Measurements from ENCODE around the gene GRIA2. TPM values are rescaled to one million over a fixed set of nuclear protein-coding genes. Genes with fewer than 3 reads are reported as not detected.

The GRIA2 gene
- total RNA-seq, 3 donors from 2014 or later: 0.36 to 1.7 TPM; not detected in 1

DNA sequence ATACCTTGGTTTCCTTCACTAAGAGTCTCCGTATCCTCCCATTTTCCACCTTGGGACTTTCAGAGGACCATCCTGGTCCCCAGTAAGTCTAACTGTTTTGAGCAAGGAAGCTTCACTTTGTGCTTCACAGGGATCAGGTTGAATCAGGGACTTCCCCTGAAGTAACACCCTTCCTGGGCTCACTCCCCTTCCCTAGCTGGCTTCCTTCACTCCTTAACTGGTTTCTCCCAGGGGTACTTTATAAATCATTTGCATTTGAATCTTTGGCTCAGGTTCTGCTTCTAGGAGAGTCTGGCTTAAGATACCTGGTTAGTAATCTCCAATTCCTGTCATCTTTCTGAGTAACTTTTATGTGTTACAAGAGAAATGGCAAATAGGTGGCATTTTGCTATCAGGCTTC, 24.5 kb upstream of the GRIA2 start:
- Histone ChIP-seq H3K4me1 (ENCODE audit: low read depth) (no peaks in the 10 kb centered on the region), H3K36me3 (ENCODE audit: low read depth) (no peaks in the 10 kb centered on the region), H3K4me3 (no peak overlapping the region), H3K9me3 (no peaks in the 10 kb centered on the region)
- TF ChIP-seq, protein P1, sequence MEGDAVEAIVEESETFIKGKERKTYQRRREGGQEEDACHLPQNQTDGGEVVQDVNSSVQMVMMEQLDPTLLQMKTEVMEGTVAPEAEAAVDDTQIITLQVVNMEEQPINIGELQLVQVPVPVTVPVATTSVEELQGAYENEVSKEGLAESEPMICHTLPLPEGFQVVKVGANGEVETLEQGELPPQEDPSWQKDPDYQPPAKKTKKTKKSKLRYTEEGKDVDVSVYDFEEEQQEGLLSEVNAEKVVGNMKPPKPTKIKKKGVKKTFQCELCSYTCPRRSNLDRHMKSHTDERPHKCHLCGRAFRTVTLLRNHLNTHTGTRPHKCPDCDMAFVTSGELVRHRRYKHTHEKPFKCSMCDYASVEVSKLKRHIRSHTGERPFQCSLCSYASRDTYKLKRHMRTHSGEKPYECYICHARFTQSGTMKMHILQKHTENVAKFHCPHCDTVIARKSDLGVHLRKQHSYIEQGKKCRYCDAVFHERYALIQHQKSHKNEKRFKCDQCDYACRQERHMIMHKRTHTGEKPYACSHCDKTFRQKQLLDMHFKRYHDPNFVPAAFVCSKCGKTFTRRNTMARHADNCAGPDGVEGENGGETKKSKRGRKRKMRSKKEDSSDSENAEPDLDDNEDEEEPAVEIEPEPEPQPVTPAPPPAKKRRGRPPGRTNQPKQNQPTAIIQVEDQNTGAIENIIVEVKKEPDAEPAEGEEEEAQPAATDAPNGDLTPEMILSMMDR (IDR thresholded peaks at IDR 0.05): no peak
- DNase-seq: no peak
- intact Hi-C loops (cut with DNase I, micrococcal nuclease): no loop called here
- ATAC-seq: no peak

DNA sequence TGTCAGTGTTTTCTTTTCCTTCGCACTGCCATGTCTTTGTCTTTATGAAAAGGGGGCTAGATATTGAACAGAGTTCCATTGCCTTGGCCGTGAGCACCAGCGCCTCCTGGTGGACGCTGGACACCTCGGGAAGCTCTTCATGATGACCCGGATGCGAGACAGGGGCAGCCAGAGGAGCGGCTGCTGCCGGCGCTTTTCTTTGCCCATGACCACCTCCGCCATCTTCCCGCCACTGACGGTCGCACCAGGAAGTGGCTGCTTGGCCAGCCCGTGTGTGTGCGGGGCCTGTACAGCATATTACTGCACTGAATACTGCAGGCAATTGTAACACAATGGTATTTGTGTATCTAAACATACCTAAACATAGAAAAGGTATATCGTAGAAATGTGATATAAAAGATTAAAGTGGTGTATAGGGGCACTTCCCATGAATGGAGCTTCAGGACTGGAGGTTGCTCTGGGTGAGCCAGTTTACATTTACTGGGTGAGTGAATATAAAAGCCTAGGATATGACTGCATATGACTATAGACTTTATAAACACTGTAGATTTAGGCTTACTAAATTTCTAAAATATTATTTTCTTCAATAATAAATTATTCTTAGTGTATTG, 15.8 kb upstream of the GRIA2 start:
- H3K9me3 ChIP-seq: no peaks in the 10 kb centered on the region
- no peaks in the 10 kb centered on the region for H3K4me1 ChIP-seq (ENCODE audit: low read depth)
- ATAC-seq (no peak), DNase-seq (peak in 2 of 3 donors; percentile 55 to 56)
- intact Hi-C loops (cut with DNase I, micrococcal nuclease): no loop called here
- H3K4me3 ChIP-seq: no peak overlapping the region
- no peaks in the 10 kb centered on the region for H3K36me3 ChIP-seq (ENCODE audit: low read depth)
- TF ChIP-seq, protein P1 (IDR thresholded peaks at IDR 0.05): no peak

DNA sequence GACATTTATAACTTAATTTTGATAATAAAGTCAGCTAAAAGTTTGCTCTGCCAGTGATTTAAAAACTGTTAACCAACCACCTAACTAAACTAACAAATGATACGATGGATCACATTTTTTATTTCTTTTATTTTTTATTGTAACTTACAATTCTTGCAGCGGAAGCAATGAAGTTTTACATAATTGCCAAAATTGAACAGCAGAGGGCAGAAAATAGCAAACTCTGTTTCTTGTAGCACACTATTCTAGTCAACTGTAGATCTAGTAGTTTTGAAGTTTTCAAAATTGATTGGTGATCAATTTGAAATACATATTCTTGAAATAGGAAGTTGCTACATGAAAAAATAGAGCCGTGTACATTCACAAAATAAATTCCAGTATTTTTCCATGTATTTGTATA, 2.8 kb upstream of the GRIA2 start:
- Histone ChIP-seq H3K4me3 (no peak overlapping the region), H3K36me3 (ENCODE audit: low read depth) (no peaks in the 10 kb centered on the region), H3K4me1 (ENCODE audit: low read depth) (no peaks in the 10 kb centered on the region), H3K9me3 (no peaks in the 10 kb centered on the region)
- no peak for ATAC-seq
- no peak for DNase-seq
- intact Hi-C loops (cut with DNase I, micrococcal nuclease): loop anchor here in 1 of 2 donors (10.0 kb wide), 1 partner anchor 757 kb away; no protein-coding TSS in a partner anchor
- TF ChIP-seq, protein P1 (IDR thresholded peaks at IDR 0.05): no peak

DNA sequence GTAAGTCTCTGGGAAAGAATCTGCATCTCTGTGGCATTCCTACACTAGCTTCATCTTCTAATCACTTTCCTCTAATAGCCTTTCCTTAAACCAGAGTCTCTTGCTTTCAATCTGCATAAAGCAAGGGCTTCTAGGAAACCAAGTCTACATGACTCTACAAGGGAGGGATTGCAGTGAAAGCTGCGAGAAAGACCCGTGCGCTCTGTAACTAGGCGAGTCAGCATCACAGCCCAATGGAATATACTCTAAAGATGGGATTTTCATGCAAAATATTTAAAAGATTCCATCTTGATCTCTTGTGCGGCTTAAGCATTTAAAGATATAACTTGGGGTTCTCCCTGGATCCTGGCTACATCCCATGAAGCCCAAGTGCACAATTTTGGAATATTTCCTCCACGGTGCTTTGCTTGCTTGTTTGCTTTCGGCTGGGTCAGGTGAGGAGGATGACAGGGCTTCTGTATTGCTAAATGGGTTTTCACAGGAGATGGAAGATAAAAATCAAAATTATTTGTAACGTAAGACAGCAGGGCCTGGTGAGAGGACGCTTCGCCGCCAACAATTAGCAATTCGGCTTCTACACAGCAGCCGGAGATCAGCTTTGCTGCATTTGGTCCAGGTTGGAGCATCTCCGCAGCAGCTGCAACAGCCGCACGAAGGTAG, 687 bp upstream of the GRIA2 start:
- TF ChIP-seq, protein P1 (IDR thresholded peaks at IDR 0.05): no peak
- DNase-seq: no peak
- no peak for ATAC-seq
- H3K4me1 ChIP-seq (ENCODE audit: low read depth): no peaks in the 10 kb centered on the region
- no peak overlapping the region for H3K4me3 ChIP-seq
- no peaks in the 10 kb centered on the region for H3K36me3 ChIP-seq (ENCODE audit: low read depth)
- H3K9me3 ChIP-seq: no peaks in the 10 kb centered on the region
- intact Hi-C loops (cut with DNase I, micrococcal nuclease): loop anchor here in 1 of 2 donors (10.0 kb wide), 1 partner anchor 755 kb away; no protein-coding TSS in a partner anchor

DNA sequence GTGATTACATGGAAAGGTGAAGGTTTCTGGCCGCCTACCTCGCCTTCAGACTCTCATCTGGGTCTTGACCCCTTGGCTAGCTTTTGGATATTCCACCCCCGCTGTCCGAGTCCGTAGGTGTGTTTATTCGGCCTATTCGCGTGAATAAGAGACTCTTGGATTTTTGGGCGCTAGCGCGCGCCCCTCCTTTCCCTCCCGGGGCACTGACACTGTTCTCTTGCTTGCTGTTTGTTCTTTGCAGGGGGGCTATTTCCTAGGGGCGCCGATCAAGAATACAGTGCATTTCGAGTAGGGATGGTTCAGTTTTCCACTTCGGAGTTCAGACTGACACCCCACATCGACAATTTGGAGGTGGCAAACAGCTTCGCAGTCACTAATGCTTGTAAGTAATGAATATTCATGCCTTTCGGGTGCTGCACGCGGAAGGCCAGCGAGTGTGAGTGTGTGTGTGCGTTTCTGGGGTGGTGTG, 932 bp downstream of the GRIA2 start:
- ATAC-seq: no peak
- H3K36me3 ChIP-seq (ENCODE audit: low read depth): no peaks in the 10 kb centered on the region
- H3K4me1 ChIP-seq (ENCODE audit: low read depth): no peaks in the 10 kb centered on the region
- intact Hi-C loops (cut with DNase I, micrococcal nuclease): no loop called here
- TF ChIP-seq, protein P1 (IDR thresholded peaks at IDR 0.05): no peak
- H3K9me3 ChIP-seq: no peaks in the 10 kb centered on the region
- no peak overlapping the region for H3K4me3 ChIP-seq
- no peak for DNase-seq
